GM12872 (cell line): Measurements from ENCODE around the gene PLXNA1.

Experiments used
- CTCF ChIP-seq: IDR thresholded peaks from 3 replicates; pipeline ENCODE4 v1.5.1; 2011; ENCODE audit warnings: low read depth, mild to moderate bottlenecking, low read length, moderate library complexity; ENCODE audit not compliant: insufficient read depth

PLXNA1 gene

GRCh38 chr3:126955004-126955790 is 27.7 kb upstream of the PLXNA1 start:
- TF ChIP-seq CTCF: no peak

- no peak for TF ChIP-seq CTCF
Observed at GRCh38 chr3:126956361-126956760, 26.6 kb upstream of the PLXNA1 start.

- TF ChIP-seq CTCF: no peak
Observed at GRCh38 chr3:126956866-126957650, 25.9 kb upstream of the PLXNA1 start.

GRCh38 chr3:126957776-126958637 is 24.9 kb upstream of the PLXNA1 start:
- TF ChIP-seq CTCF: no peak

- no peak for TF ChIP-seq CTCF
Observed at GRCh38 chr3:126958638-126959085, 24.3 kb upstream of the PLXNA1 start.

GRCh38 chr3:126959136-126959920 is 23.6 kb upstream of the PLXNA1 start:
- no peak for TF ChIP-seq CTCF
